ENCODE measurements around the gene PLCB1. TPM values are rescaled to one million over a fixed set of nuclear protein-coding genes. Genes with fewer than 3 reads are reported as not detected.

The PLCB1 gene
- total and polyA plus RNA-seq, 2 donors (not counting 3 experiments of a cell fraction or from before 2014, with no cell fraction given), result 10.2 to 53.4 TPM

DNA sequence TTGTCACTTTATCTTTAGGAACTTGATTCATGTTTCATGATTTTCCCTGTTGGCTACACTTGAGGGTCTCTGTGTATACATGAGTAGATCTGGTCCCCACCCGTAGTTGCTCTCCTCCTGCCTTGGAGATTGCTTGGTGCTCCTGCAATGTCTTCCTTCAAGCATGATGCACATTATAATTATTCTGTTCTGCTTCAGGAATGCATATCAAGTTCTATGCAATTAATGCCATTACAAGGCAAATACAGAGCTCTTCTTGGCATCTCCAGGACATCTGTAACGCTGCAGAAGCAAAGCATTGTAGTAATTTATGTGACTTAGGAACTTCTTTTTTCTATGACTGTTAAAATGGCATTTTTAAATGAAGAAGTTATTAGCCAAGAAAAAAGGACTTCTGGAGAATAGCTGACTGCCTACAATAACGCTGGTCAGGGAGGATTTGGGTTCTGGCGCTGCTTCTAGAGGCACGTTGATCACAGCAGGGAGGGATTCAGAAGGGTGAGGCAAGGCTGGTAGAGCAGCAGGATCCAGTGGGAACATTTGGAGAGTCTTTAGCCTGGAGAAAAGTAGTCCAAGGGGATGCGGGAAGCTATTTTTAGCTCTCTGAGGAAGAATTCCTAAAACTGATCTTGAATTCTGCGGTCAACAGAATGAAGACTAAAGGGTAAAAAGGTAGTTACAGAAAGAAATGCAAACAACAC is 203.6 kb downstream of the PLCB1 start:
- Histone ChIP-seq H3K27me3 (ENCODE audit: control insufficient read depth in 2 of 2, insufficient read depth in 2 of 2, low read length in 2 of 2) (no peaks in the 10 kb centered on the region), H3K79me2 (ENCODE audit: control insufficient read depth, insufficient read depth, low read length) (no peaks in the 10 kb centered on the region), H3K27ac (ENCODE audit: insufficient read depth, low read depth, low read length) (no peak overlapping the region), H3K9me1 (replicated peaks; ENCODE audit: control insufficient read depth, extremely low read depth, insufficient read depth, low read length) (no peaks in the 10 kb centered on the region), H4K20me1 (replicated peaks; ENCODE audit: control insufficient read depth, extremely low read depth, insufficient read depth, low read length) (no peaks in the 10 kb centered on the region), H3K9ac (replicated peaks; ENCODE audit: extremely low read depth, insufficient read depth, low read length) (no peak overlapping the region), H3K9me3 (replicated peaks; ENCODE audit: control insufficient read depth, insufficient read depth, low read length) (no peaks in the 10 kb centered on the region), H3K36me3 (ENCODE audit: control insufficient read depth in 2 of 2, extremely low read depth in 1 of 2, insufficient read depth in 2 of 2, low read length in 2 of 2) (no peaks in the 10 kb centered on the region), H3K4me1 (ENCODE audit: control insufficient read depth, extremely low read depth, insufficient read depth, low read length) (no peaks in the 10 kb centered on the region), H2AFZ (ENCODE audit: low read depth, low read length) (no peak overlapping the region), H3K4me3 (replicated peaks in 1 of 3; ENCODE audit: insufficient read depth in 1 of 3, low read depth in 1 of 3, low read length in 3 of 3) (no peak overlapping the region), H3K4me2 (ENCODE audit: insufficient read depth, low read length) (no peak overlapping the region)
- POLR2A ChIA-PET, result no interaction called here
- no TSS peak for BruUV-seq (replicated peaks)
- no peak for DNase-seq (ENCODE audit: low read depth, low spot score)
- dilution Hi-C loops (cut with MboI; ENCODE audit: extremely low pct_ligation_motif_present, low sequenced_read_pairs) (no loop called here), intact Hi-C loops (cut with micrococcal nuclease) (no loop called here)
- TF ChIP-seq POLR2AphosphoS5 (IDR thresholded peaks at IDR 0.05; ENCODE audit: insufficient read depth, low read depth, low read length) (no peak), POLR2A (IDR thresholded peaks at IDR 0.05; ENCODE audit: low read depth, low read length) (no peak), EZH2 (IDR thresholded peaks at IDR 0.05; ENCODE audit: borderline replicate concordance, low read depth, low read length, severe bottlenecking) (no peak), JUN (IDR thresholded peaks at IDR 0.05; ENCODE audit: borderline replicate concordance, insufficient read depth, insufficient read length, low read depth) (no peak), MYC (IDR thresholded peaks at IDR 0.05; ENCODE audit: low read depth, low read length) (no peak), FOS (IDR thresholded peaks at IDR 0.05; ENCODE audit: borderline replicate concordance, insufficient read depth, low read length) (no peak), GATA2 (IDR thresholded peaks at IDR 0.05; ENCODE audit: insufficient read depth, insufficient read length, low read depth, low read length) (no peak)
- TF ChIP-seq, protein P1, sequence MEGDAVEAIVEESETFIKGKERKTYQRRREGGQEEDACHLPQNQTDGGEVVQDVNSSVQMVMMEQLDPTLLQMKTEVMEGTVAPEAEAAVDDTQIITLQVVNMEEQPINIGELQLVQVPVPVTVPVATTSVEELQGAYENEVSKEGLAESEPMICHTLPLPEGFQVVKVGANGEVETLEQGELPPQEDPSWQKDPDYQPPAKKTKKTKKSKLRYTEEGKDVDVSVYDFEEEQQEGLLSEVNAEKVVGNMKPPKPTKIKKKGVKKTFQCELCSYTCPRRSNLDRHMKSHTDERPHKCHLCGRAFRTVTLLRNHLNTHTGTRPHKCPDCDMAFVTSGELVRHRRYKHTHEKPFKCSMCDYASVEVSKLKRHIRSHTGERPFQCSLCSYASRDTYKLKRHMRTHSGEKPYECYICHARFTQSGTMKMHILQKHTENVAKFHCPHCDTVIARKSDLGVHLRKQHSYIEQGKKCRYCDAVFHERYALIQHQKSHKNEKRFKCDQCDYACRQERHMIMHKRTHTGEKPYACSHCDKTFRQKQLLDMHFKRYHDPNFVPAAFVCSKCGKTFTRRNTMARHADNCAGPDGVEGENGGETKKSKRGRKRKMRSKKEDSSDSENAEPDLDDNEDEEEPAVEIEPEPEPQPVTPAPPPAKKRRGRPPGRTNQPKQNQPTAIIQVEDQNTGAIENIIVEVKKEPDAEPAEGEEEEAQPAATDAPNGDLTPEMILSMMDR (IDR thresholded peaks at IDR 0.05; ENCODE audit: extremely low read depth in 1 of 2, insufficient read depth in 1 of 2, low read depth in 1 of 2, low read length in 2 of 2), result no peak
- TF ChIP-seq, protein P2, sequence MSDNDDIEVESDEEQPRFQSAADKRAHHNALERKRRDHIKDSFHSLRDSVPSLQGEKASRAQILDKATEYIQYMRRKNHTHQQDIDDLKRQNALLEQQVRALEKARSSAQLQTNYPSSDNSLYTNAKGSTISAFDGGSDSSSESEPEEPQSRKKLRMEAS (IDR thresholded peaks at IDR 0.05; ENCODE audit: insufficient read depth, insufficient read length), result no peak
- CTCF ChIA-PET, result interaction anchor here (1.0 to 1.2 kb wide), 2 partner anchors 17 to 48 kb away, joined by 3 to 4 read pairs; no protein-coding TSS in a partner anchor
- FAIRE-seq, result no peak
